Fibroblast of skin of left quadriceps (primary cell): Measurements from ENCODE around the gene PDS5A.
A peak's percentile ranks its signal among the peaks of the same experiment; 100 is the strongest.
"Not testable (repeated sequence)": the region's sequence is repeated elsewhere in the genome, so short reads cannot be mapped to it uniquely, and the experiment has no call there.

Experiments
- DNase-seq, 2 experiments: peaks; one replicate each; pipeline ENCODE4 v3.0.0-alpha.2; 2013; ENCODE audit warnings: low read depth in 2 of 2

Gene PDS5A

GRCh38 chr4:39838431-39838830, 139.3 kb downstream of the PDS5A start:
- not testable (repeated sequence) for DNase-seq

GRCh38 chr4:39834269-39834668, 143.4 kb downstream of the PDS5A start:
- DNase-seq, result no peak

GRCh38 chr4:39825741-39826231, 151.9 kb downstream of the PDS5A start:
- DNase-seq, result no peak

- no peak for DNase-seq
Observed at GRCh38 chr4:39825090-39825489, 152.6 kb downstream of the PDS5A start.

- DNase-seq, result peak; percentile 31 to 48
Observed at GRCh38 chr4:39823191-39823590, 154.5 kb downstream of the PDS5A start.

GRCh38 chr4:39822662-39823061, 155.0 kb downstream of the PDS5A start:
- DNase-seq, result no peak

GRCh38 chr4:39821951-39822350, 155.8 kb downstream of the PDS5A start:
- no peak for DNase-seq

GRCh38 chr4:39820186-39820585, 157.5 kb downstream of the PDS5A start:
- no peak for DNase-seq

- no peak for DNase-seq
Observed at GRCh38 chr4:39818646-39819045, 159.1 kb downstream of the PDS5A start.

- DNase-seq, result no peak
Observed at GRCh38 chr4:39814403-39815185, 163.1 kb downstream of the PDS5A start.

GRCh38 chr4:39813761-39814160, 163.9 kb downstream of the PDS5A start:
- DNase-seq, result not testable (repeated sequence)

- DNase-seq, result not testable (repeated sequence)
Observed at GRCh38 chr4:39813033-39813432, 164.7 kb downstream of the PDS5A start.

- no peak for DNase-seq
Observed at GRCh38 chr4:39812500-39812899, 165.2 kb downstream of the PDS5A start.

- DNase-seq, result no peak
Observed at GRCh38 chr4:39808231-39808749, 169.4 kb downstream of the PDS5A start.

- no peak for DNase-seq
Observed at GRCh38 chr4:39802005-39802404, 175.7 kb downstream of the PDS5A start.

GRCh38 chr4:39792976-39793375, 184.7 kb downstream of the PDS5A start:
- not testable (repeated sequence) for DNase-seq

- DNase-seq, result no peak
Observed at GRCh38 chr4:39792529-39792928, 185.2 kb downstream of the PDS5A start.

GRCh38 chr4:39792128-39792527, 185.6 kb downstream of the PDS5A start:
- DNase-seq, result no peak

- DNase-seq, result no peak
Observed at GRCh38 chr4:39786838-39787237, 190.9 kb downstream of the PDS5A start.

- no peak for DNase-seq
Observed at GRCh38 chr4:39785083-39785482, 192.6 kb downstream of the PDS5A start.

GRCh38 chr4:39781988-39782387, 195.7 kb downstream of the PDS5A start:
- not testable (repeated sequence) for DNase-seq
